ENCODE results near the gene ACSL5. TPM values are rescaled to one million over a fixed set of nuclear protein-coding genes. Genes with fewer than 3 reads are reported as not detected.
A peak's percentile ranks its signal among the peaks of the same experiment; 100 is the strongest.

ACSL5 gene
- total RNA-seq, 1 experiment from 2014 or later = not detected

DNA sequence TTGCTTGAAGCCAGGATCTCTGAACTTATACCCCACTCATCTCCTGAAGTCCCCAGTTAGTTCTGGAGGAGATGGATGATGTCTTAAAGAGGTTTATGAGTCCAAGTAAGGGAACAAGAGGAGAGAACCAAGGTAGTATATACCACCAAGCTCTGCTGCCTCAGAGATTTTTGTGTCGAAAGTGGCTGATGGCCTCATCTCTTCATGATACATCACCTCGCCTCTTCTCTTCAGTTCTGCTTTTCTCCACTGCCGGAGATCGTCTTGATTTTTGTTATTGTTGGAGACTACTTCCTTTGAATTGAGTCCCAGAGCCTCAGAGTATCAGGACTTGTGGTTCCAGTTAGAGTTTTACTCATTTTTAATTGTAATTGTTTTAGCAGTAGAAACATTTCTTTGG lies 75.0 kb downstream of the ACSL5 start:
- Histone ChIP-seq H3K4ac (ENCODE audit: low read depth, low read length) (no peak overlapping the region), H3K79me1 (ENCODE audit: insufficient read depth, low read depth, low read length, poor library complexity, severe bottlenecking) (no peaks in the 10 kb centered on the region), H2BK120ac (ENCODE audit: low read depth, low read length, poor library complexity, severe bottlenecking) (no peak overlapping the region), H2BK20ac (ENCODE audit: low read depth, low read length, poor library complexity, severe bottlenecking) (no peak overlapping the region), H3K23me2 (ENCODE audit: insufficient read length, low read depth, low read length, poor library complexity, severe bottlenecking) (peaks cover 5% of the 10 kb centered on the region), H2BK15ac (ENCODE audit: low read depth, low read length) (no peak overlapping the region), H3K14ac (ENCODE audit: insufficient read depth, low read length) (no peak overlapping the region), H4K5ac (ENCODE audit: insufficient read length, low read depth, low read length) (no peak overlapping the region), H2BK5ac (ENCODE audit: insufficient read length, low read length) (no peak overlapping the region), H2AFZ (ENCODE audit: low read length) (no peak overlapping the region), H3K23ac (ENCODE audit: insufficient read length, low read depth, low read length) (no peak overlapping the region), H3K18ac (ENCODE audit: insufficient read length, low read depth, low read length) (no peak overlapping the region), H3K9me3 (ENCODE audit: control insufficient read depth, low read depth, low read length) (no peaks in the 10 kb centered on the region), H3T11ph (ENCODE audit: low read length) (no peak overlapping the region), H3K4me2 (ENCODE audit: insufficient read depth, insufficient read length, low read length) (no peak overlapping the region), H3K27me3 (ENCODE audit: insufficient read depth, low read length) (no peaks in the 10 kb centered on the region), H3K9ac (ENCODE audit: extremely low read depth, insufficient read length, low read length) (no peak overlapping the region), H4K91ac (ENCODE audit: insufficient read length, low read depth, low read length) (no peak overlapping the region), H4K8ac (replicated peaks; ENCODE audit: insufficient read length, low read depth, low read length) (no peak overlapping the region), H3K56ac (ENCODE audit: insufficient read length, low read depth, low read length) (no peak overlapping the region), H3K79me2 (ENCODE audit: insufficient read depth, low read length) (peaks cover 4% of the 10 kb centered on the region; the same call in 1 of the 2 replicates), H4K20me1 (ENCODE audit: control insufficient read depth, insufficient read depth, insufficient read length) (no peaks in the 10 kb centered on the region), H2AK5ac (ENCODE audit: insufficient read length, low read length) (no peak overlapping the region), H2BK12ac (ENCODE audit: insufficient read length, low read depth, low read length) (no peak overlapping the region), H3K4me1 (ENCODE audit: insufficient read depth, low read length) (no peaks in the 10 kb centered on the region), H3K27ac (ENCODE audit: insufficient read length, low read depth, low read length) (no peak overlapping the region)
- no peaks in the 10 kb centered on the region for H3K27me3 Mint-ChIP-seq (ENCODE audit: low read depth)
- no peak for DNase-seq
- WGBS (ENCODE audit: extremely low coverage, insufficient read length, low lambda C conversion rate) = no CpG with 5 or more reads among the region's 4 CpGs
- peaks cover 2 to 37% (median 31%) of the 10 kb centered on the region in 3 experiments for H3K36me3 Mint-ChIP-seq (ENCODE audit: insufficient read depth in 1 of 3, low read depth in 3 of 3)
- H3K9me3 Mint-ChIP-seq = peaks cover 5 to 10% of the 10 kb centered on the region in 2 experiments; a peak in 4 of 5 replicates
- peaks cover 8 to 10% of the 10 kb centered on the region in 2 experiments for H3K4me1 Mint-ChIP-seq
- TF ChIP-seq CTCF (conservative IDR thresholded peaks at IDR 0.05) = no peak
- H3K27ac Mint-ChIP-seq = no peak overlapping the region
- peak overlapping the region; percentile 4 to 85; a peak in 3 of 5 replicates for H3K4me3 Mint-ChIP-seq

Measured in H9 (cell line).